GM12891 (cell line): ENCODE measurements around the gene CHRM5.

Source experiments
- POLR2A ChIP-seq: IDR thresholded peaks from 2 replicates; pipeline ENCODE4 v1.6.1; 2011; ENCODE audit warnings: low read depth, low read length, control low read depth
- POLR2AphosphoS5 ChIP-seq: IDR thresholded peaks from 2 replicates; pipeline ENCODE4 v1.6.1; 2011; ENCODE audit warnings: low read depth, low read length, control low read depth
- POU2F2 ChIP-seq: IDR thresholded peaks from 2 replicates; pipeline ENCODE4 v1.6.1; 2011; ENCODE audit warnings: low read depth, mild to moderate bottlenecking, control low read depth, low read length, moderate library complexity
- SPI1 ChIP-seq: IDR thresholded peaks from 2 replicates; pipeline ENCODE4 v1.6.1; 2011; ENCODE audit warnings: low read depth, low read length, control low read depth
- TAF1 ChIP-seq: IDR thresholded peaks from 2 replicates; pipeline ENCODE4 v1.6.1; 2011; ENCODE audit warnings: low read depth, low read length, control low read depth

DNA sequence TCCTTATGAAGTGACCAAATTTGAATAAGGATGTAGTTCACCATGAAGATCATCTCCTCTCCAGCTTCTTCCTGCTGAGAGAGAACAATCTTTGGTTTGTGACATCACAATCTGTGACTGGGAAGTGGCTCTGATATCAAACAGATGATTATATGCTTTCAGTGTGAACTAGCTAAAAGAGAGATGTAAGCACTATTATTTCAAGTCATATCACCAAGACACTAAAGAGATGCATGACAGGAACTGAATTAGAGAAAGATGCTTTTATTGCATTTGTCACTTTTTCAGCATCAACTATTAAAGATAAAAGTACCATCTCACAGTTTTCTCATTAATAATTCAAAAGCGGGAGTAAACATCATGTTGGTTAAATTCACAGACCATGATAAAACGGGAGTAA lies 3.5 kb downstream of the CHRM5 start:
- TF ChIP-seq POLR2AphosphoS5 = no peak
- no peak for TF ChIP-seq POLR2A
- TF ChIP-seq TAF1 = no peak
- TF ChIP-seq SPI1 = no peak
- TF ChIP-seq POU2F2 = no peak
